CD4-positive, alpha-beta T cell (primary cell): ENCODE data around the gene GPRC5B. TPM values are rescaled to one million over a fixed set of nuclear protein-coding genes. Genes with fewer than 3 reads are reported as not detected.
A peak's percentile ranks its signal among the peaks of the same experiment; 100 is the strongest.

Experiments used
- ATAC-seq: fragments of 200-7000 bp; cut with Tn5 transposase; one replicate; pipeline ENCODE4 v1.10.0; 2022; ENCODE audit warnings: mild to moderate bottlenecking; ENCODE audit not compliant: poor library complexity
- CTCF ChIA-PET: fragments of 350-600 bp; sonication (Branson Sonifier 250); formaldehyde crosslinking; loops from one replicate; lab custom pipeline; 2021; ENCODE audit warnings: antibody characterized with exemption, inconsistent platforms; lab: Charles Lee
- POLR2A ChIA-PET: fragments of 350-600 bp; sonication (Branson Sonifier 250); formaldehyde crosslinking; loops from one replicate; lab custom pipeline; 2021; ENCODE audit warnings: antibody characterized with exemption, inconsistent platforms; lab: Charles Lee
- DNase-seq, 14 experiments: peaks; one replicate each; pipeline ENCODE4 v3.0.0-alpha.2; 2013 to 2020; ENCODE audit warnings: mixed read lengths in 2 of 14
- H3K27ac ChIP-seq, 2 donors: one replicate each; pipeline versions ENCODE4 v1.5.1 to v1.7.0; 2013; ENCODE audit warnings: low read length in 2 of 2, low read depth in 1 of 2, mild to moderate bottlenecking in 1 of 2
- H3K27me3 ChIP-seq, 2 experiments: 1 replicate in 1 of 2; 2 replicates in 1 of 2; pipeline versions ENCODE4 v1.6.1 to v1.7.0; 2013; ENCODE audit warnings: low read length in 2 of 2, control low read depth in 1 of 2, mild to moderate bottlenecking in 1 of 2, moderate library complexity in 1 of 2; ENCODE audit not compliant: insufficient read depth in 2 of 2, control insufficient read depth in 1 of 2
- H3K36me3 ChIP-seq: one replicate; pipeline ENCODE4 v1.6.1; 2013; ENCODE audit warnings: low read length, control low read depth; ENCODE audit not compliant: insufficient read depth
- H3K4me1 ChIP-seq: one replicate; pipeline ENCODE4 v1.6.1; 2013; ENCODE audit warnings: low read length, control low read depth; ENCODE audit not compliant: insufficient read depth
- H3K4me3 ChIP-seq: one replicate; pipeline ENCODE4 v1.5.1; 2013; ENCODE audit warnings: mild to moderate bottlenecking, low read length, moderate library complexity
- H3K9me3 ChIP-seq, 2 experiments: 1 replicate in 1 of 2; 2 replicates in 1 of 2; pipeline versions ENCODE4 v1.6.1 to v1.7.0; 2013; ENCODE audit warnings: low read length in 2 of 2, mild to moderate bottlenecking in 2 of 2, control low read depth in 1 of 2, moderate library complexity in 1 of 2; ENCODE audit not compliant: control insufficient read depth in 1 of 2, insufficient read depth in 1 of 2
- H3K27ac Mint-ChIP-seq: one replicate; pipeline ENCODE4 v1.8.0; 2020; ENCODE audit warnings: mixed read lengths
- H3K27me3 Mint-ChIP-seq: one replicate; pipeline ENCODE4 v1.8.0; 2021; ENCODE audit warnings: mixed read lengths
- H3K36me3 Mint-ChIP-seq: one replicate; pipeline ENCODE4 v1.8.0; 2021; ENCODE audit warnings: low read depth, mixed read lengths
- H3K4me1 Mint-ChIP-seq: one replicate; pipeline ENCODE4 v1.8.0; 2021; ENCODE audit warnings: low read depth, mixed read lengths
- H3K4me3 Mint-ChIP-seq: one replicate; pipeline ENCODE4 v1.8.0; 2020; ENCODE audit warnings: mild to moderate bottlenecking, mixed read lengths
- H3K9me3 Mint-ChIP-seq: one replicate; pipeline ENCODE4 v1.8.0; 2020; ENCODE audit warnings: mixed read lengths
- intact Hi-C, 2 experiments: fragments of 100-400 bp; cut with DNase I in 1 of 2; cut with micrococcal nuclease in 1 of 2; formaldehyde crosslinking; loops; one replicate each; pipeline versions ENCODE4 v1.15.1 to v1.9.0; 2023 to 2025; cut with DNase I, micrococcal nuclease
- total RNA-seq, 174 experiments: library from RNA in 2 of 174; stranded (reverse) in 2 of 174; gene quantifications; one replicate each; pipeline ENCODE4 v1.2.3 and lab custom pipeline; 2021 to 2026
- TF ChIP-seq, protein P1 (sequence below): fragments of 200-600 bp; IDR thresholded peaks from one replicate; pipeline ENCODE4 v1.8.0; 2022; ENCODE audit warnings: antibody characterized with exemption, mild to moderate bottlenecking

GPRC5B gene
- total RNA-seq, 2 experiments from 2014 or later: 0.47 to 0.75 TPM

DNA sequence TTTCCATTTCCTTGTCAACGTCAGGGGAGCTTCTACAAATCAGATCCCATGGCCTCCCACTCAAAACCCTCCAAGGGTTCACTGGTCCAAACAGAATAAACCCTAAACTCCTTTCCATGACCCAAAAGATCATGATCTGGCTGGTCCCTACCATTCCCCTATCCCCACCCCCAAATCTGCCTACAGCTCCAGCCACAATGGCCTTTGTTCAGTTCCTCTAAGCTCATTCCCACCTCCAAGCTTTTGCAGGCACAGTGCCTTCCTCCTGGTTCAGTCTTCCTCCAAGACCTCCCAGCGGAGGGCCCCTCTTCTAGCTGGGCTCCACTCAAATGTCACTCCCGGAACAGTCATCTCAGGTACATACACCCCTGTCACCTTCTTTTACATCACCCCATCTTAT is 2.0 kb downstream of the GPRC5B start:
- H3K27me3 ChIP-seq: peaks cover 32 to 35% of the 10 kb centered on the region in 2 experiments
- no peaks in the 10 kb centered on the region for H3K36me3 ChIP-seq
- ATAC-seq (no peak), DNase-seq (no peak)
- TF ChIP-seq, protein P1, sequence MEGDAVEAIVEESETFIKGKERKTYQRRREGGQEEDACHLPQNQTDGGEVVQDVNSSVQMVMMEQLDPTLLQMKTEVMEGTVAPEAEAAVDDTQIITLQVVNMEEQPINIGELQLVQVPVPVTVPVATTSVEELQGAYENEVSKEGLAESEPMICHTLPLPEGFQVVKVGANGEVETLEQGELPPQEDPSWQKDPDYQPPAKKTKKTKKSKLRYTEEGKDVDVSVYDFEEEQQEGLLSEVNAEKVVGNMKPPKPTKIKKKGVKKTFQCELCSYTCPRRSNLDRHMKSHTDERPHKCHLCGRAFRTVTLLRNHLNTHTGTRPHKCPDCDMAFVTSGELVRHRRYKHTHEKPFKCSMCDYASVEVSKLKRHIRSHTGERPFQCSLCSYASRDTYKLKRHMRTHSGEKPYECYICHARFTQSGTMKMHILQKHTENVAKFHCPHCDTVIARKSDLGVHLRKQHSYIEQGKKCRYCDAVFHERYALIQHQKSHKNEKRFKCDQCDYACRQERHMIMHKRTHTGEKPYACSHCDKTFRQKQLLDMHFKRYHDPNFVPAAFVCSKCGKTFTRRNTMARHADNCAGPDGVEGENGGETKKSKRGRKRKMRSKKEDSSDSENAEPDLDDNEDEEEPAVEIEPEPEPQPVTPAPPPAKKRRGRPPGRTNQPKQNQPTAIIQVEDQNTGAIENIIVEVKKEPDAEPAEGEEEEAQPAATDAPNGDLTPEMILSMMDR: no peak
- Mint-ChIP-seq H3K27me3 (peaks cover 33% of the 10 kb centered on the region), H3K36me3 (no peaks in the 10 kb centered on the region), H3K4me3 (peak overlapping the region; percentile 74), H3K9me3 (no peaks in the 10 kb centered on the region), H3K4me1 (peaks cover 29% of the 10 kb centered on the region), H3K27ac (no peak overlapping the region)
- H3K27ac ChIP-seq: no peak overlapping the region
- peaks cover 34% of the 10 kb centered on the region for H3K4me1 ChIP-seq
- intact Hi-C loops: loop anchor here in 1 of 2 experiments (5.0 kb wide), 1 partner anchor 1090 kb away; the partner anchor contains the start of gene RPS15A
- peaks cover 0 to 9% of the 10 kb centered on the region in 2 experiments for H3K9me3 ChIP-seq
- H3K4me3 ChIP-seq: no peak overlapping the region
- CTCF ChIA-PET: interaction anchor here (1.6 kb wide), 1 partner anchor 25 kb away, joined by 4 read pairs; no protein-coding TSS in a partner anchor
- POLR2A ChIA-PET: interaction anchor here (1.0 kb wide), 1 partner anchor 283 kb away, joined by 3 read pairs; no protein-coding TSS in a partner anchor

DNA sequence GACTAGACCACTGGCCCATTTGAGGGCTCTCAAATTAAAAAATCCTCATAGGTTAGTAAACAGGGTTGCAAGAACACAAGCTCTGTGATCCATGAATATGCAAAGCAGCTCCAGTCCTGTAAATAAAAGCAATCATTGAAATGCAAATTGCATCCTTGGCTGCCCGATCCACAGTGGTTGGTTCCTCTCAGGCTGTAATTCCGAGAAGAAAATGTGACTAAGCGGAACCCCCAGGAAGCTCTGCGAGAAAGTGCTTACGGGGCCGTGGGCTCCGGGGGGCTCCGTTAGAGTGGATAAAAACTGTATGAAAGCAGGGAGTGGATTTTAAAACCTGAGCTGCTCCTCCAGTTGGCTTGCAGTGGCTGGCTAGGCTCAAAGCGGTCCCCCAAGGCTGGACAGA is 2.5 kb downstream of the GPRC5B start:
- Histone ChIP-seq H3K9me3 (peaks cover 0 to 9% of the 10 kb centered on the region in 2 experiments), H3K36me3 (no peaks in the 10 kb centered on the region), H3K27me3 (peaks cover 32 to 35% of the 10 kb centered on the region in 2 experiments), H3K4me1 (peaks cover 34% of the 10 kb centered on the region), H3K27ac (no peak overlapping the region), H3K4me3 (no peak overlapping the region)
- peaks cover 33% of the 10 kb centered on the region for H3K27me3 Mint-ChIP-seq
- no peak overlapping the region for H3K27ac Mint-ChIP-seq
- H3K4me1 Mint-ChIP-seq: peaks cover 29% of the 10 kb centered on the region
- no peak for DNase-seq
- intact Hi-C loops: loop anchor here in 1 of 2 experiments (5.0 kb wide), 1 partner anchor 1090 kb away; the partner anchor contains the start of gene RPS15A
- no peaks in the 10 kb centered on the region for H3K9me3 Mint-ChIP-seq
- H3K4me3 Mint-ChIP-seq: no peak overlapping the region
- ChIA-PET CTCF (interaction anchor here (0.7 to 1.6 kb wide), 2 partner anchors 25 to 187 kb away, joined by 3 to 4 read pairs; no protein-coding TSS in a partner anchor), POLR2A (interaction anchor here (0.6 to 1.0 kb wide), 2 partner anchors 254 to 283 kb away, joined by 3 to 4 read pairs; no protein-coding TSS in a partner anchor)
- H3K36me3 Mint-ChIP-seq: no peaks in the 10 kb centered on the region
- no peak for ATAC-seq
- TF ChIP-seq, protein P1: no peak

DNA sequence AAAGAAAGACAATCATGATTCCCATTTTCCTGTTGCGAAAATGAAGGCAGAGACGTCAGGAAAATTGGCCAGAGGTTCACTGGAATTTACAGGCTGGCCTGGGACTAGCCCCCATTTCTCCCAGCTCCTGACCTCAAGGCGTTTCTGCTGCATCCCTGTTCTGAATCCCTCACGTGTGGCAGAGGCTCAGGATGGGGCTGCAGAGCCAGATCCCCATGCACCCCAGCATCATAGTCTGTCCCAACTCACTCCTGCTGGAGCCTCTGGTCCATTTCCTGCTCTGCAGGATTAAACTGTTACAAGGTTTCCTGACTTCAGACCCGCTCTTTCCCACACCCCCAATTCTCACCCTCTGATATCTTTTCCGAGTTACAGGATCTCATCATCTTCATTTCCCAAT is 2.9 kb downstream of the GPRC5B start:
- no peaks in the 10 kb centered on the region for H3K9me3 Mint-ChIP-seq
- no peaks in the 10 kb centered on the region for H3K36me3 Mint-ChIP-seq
- POLR2A ChIA-PET: interaction anchor here (0.6 kb wide), 1 partner anchor 254 kb away, joined by 4 read pairs; no protein-coding TSS in a partner anchor
- H3K27ac ChIP-seq: no peak overlapping the region
- ATAC-seq: no peak
- no peak overlapping the region for H3K27ac Mint-ChIP-seq
- no peak overlapping the region for H3K4me3 Mint-ChIP-seq
- DNase-seq: no peak
- no peak overlapping the region for H3K4me3 ChIP-seq
- intact Hi-C loops: loop anchor here in 1 of 2 experiments (5.0 kb wide), 1 partner anchor 1089 kb away; the partner anchor contains the start of gene RPS15A
- peaks cover 0 to 9% of the 10 kb centered on the region in 2 experiments for H3K9me3 ChIP-seq
- H3K27me3 ChIP-seq: peaks cover 32 to 35% of the 10 kb centered on the region in 2 experiments
- peaks cover 28% of the 10 kb centered on the region for H3K4me1 Mint-ChIP-seq
- H3K36me3 ChIP-seq: no peaks in the 10 kb centered on the region
- peaks cover 33% of the 10 kb centered on the region for H3K27me3 Mint-ChIP-seq
- peaks cover 34% of the 10 kb centered on the region for H3K4me1 ChIP-seq
- TF ChIP-seq, protein P1: no peak
- CTCF ChIA-PET: interaction anchor here (0.7 to 1.2 kb wide), 2 partner anchors 26 to 187 kb away, joined by 3 read pairs; no protein-coding TSS in a partner anchor
